Measurements from ENCODE around the gene SLC38A1.
"Not testable (repeated sequence)": the region's sequence is repeated elsewhere in the genome, so short reads cannot be mapped to it uniquely, and the experiment has no call there.

The SLC38A1 gene

GRCh38 chr12:46205294-46205693 is 63.5 kb downstream of the SLC38A1 start:
- DNase-seq: no peak

- DNase-seq: no peak
These were observed 67.5 kb downstream of the SLC38A1 start for GRCh38 chr12:46201284-46201789.

DNA sequence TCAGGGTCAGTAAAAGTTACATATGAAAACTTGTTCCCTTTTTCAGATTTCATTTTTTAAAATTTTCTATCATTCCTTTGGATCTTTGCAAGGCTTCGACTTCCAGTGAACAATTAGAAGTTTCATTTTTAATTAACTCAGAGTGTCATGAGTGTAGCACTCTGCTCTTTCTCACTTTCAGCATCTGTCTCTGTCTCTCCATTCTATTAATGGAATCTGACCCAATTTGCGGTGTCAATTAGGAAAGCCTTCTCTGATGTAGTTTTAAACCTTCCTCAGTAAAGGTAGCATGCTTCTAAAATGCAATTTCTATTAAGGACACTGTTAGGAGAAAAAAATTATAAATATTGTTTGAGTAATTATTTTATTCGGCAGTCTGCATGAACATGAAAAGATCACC is 68.3 kb downstream of the SLC38A1 start:
- no peak for DNase-seq

DNA sequence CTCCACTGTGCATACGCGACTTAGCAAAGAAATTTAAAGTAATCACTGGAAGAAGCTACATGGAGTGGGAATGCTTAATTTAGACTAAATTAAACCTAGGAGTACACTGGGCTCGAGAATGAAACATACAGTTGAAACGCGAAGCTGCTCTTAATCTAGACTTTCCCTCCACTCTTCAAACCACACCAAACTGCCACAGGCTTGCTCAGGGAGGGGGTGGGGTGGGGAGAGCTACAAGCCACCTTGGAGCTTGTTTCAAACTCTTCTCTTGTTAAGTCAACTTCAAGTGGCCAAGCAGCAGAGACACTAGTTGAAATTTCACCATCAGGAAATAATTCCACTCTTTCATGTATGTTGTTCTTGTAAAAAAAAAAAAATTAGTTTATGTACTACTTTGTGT is 69.9 kb downstream of the SLC38A1 start:
- DNase-seq: no peak

- no peak for DNase-seq
These were observed 71.0 kb downstream of the SLC38A1 start for GRCh38 chr12:46197883-46198282.

DNA sequence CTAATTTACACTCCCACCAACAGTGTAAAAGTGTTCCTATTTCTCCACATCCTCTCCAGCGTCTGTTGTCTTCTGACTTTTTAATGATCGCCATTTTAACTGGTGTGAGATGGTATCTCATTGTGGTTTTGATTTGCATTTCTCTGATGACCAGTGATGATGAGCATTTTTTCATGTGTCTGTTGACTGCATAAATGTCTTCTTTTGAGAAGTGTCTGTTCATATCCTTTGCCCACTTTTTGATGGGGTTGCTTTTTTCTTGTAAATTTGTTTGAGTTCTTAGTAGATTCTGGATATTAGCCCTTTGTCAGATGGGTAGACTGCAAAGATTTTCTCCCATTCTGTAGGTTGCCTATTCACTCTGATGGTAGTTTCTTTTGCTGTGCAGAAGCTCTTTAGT is 78.3 kb downstream of the SLC38A1 start:
- not testable (repeated sequence) for DNase-seq

- DNase-seq: no peak
These were observed 80.7 kb downstream of the SLC38A1 start for GRCh38 chr12:46188170-46188569.

- no peak for DNase-seq
These were observed 81.8 kb downstream of the SLC38A1 start for GRCh38 chr12:46187023-46187422.

DNA sequence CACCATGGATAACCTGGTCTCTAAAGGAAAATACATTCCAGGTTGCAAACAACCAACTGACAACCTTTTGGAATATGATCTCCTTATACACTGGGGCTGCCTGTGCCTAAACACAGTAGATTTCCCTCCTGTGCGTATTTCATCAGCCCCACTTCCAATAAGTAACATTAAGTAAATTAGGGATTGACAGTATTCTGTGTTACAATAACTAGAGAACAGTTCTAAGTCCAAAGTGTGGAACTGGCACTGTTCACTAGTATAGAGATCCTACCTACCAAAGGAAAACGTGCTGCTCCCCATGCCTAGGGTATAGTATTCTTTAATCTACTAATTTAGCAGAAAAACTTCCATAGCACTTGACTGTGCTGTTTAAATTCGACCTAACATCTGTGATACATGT is 82.8 kb downstream of the SLC38A1 start:
- no peak for DNase-seq

GRCh38 chr12:46185686-46186085 is 83.2 kb downstream of the SLC38A1 start:
- no peak for DNase-seq

- no peak for DNase-seq
These were observed 83.8 kb downstream of the SLC38A1 start for GRCh38 chr12:46184798-46185595.

DNA sequence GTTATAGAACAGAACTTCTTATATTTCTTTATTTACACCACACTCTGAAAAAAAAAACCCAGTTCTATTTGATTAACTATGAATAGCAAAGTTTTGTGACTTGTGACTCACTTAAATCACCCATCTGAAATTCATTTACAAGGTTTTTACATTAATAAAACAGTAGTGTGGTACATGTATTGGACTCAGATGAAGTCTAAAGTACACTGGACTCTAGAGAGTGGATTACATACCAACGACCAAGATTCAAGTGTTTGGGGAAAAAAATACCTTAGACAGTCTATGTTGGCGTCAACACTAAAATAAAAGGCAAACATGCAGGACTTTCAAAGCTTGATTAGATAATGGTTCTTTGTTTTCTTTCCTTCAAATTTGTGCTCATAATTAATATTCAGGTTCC is 85.7 kb downstream of the SLC38A1 start:
- no peak for DNase-seq

DNA sequence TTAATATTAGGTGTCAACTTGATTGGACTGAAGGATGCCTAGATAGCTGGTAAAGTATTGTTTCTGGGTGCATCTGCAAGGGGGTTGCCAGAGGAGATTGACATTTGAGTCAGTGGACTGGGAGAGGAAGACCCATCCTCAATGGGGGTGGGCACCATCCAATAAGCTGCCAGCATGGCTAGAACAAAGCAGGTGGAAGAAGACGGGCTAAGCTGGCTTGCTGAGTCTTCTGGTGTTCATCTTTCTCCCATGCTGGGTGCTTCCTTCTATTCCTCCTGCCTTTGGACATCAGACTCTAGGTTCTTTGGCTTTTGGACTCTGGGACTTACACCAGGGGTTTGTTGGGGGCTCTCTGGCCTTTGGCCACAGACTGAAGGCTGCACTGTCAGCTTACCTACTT is 87.4 kb downstream of the SLC38A1 start:
- no peak for DNase-seq

- no peak for DNase-seq
These were observed 89.0 kb downstream of the SLC38A1 start for GRCh38 chr12:46179693-46180452.

GRCh38 chr12:46177837-46178608 is 90.8 kb downstream of the SLC38A1 start:
- DNase-seq: no peak

- DNase-seq: no peak
These were observed 91.8 kb downstream of the SLC38A1 start for GRCh38 chr12:46177025-46177424.

GRCh38 chr12:46174919-46175318 is 93.9 kb downstream of the SLC38A1 start:
- no peak for DNase-seq

DNA sequence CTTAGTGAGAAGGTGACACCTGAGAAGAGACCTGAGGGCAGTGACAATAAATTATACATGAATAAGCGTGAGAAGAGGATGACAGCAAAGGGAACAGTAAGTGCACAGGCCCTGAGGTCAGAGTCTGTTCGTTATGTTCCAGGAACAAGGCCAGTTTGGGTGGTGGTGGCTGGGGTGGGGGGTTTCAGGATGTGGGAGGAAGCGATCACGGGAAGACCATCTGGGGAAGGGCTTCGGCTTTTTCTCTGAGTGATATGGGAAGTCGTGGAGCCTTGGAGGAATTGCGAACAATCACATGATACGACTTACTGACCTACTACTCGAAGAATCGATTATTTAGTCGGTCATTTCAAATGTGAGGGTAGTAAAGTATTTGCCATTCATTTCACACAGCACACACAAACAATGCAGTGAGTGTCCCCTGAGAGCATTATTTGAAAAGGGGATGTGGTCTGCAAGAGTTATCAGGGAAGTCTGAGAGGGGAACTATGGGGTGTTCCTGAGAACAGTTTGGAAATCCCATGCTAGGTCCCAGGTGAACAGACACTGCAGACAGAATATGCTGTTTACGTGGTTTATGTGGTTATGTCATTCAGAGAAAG is 94.7 kb downstream of the SLC38A1 start:
- no peak for DNase-seq

GRCh38 chr12:46168426-46168825 is 100.4 kb downstream of the SLC38A1 start:
- no peak for DNase-seq

DNA sequence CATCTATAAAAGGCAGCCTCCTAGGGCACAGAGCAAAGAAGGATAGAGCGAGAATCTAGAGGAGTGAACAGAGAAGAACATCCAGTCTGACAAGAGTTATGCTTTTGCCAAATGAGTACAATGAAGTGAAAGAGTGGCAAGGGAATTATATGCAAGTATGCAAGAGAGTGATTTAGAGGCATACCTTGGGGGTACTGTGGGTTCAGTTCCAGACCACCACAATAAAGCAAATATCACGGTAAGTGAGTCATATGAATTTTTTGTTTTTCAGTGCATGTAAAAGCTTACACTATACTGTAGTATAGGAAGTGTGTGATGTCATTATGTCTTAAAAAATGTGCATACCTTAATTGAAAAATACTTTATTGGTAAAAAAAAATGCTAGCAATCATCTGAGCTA is 101.4 kb downstream of the SLC38A1 start:
- no peak for DNase-seq

DNA sequence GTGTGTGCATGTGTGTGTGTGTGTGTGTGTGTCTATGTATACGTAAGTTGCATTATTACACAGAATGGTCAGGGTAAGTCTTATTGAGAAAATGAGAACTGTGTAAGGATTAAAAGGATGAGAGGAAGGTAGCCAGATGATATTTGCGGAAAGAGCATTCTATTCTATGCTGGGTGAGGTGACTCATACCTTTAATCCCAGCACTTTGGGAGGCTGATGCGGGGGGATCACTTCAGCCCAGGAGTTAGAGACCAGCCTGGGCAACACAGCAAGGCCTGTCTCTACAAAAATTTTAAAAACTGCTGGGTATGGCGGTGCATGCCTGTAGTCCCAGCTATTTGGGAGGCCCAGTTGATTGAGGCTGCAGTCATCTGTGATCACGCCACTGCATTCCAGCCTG is 103.7 kb downstream of the SLC38A1 start:
- DNase-seq: no peak

GRCh38 chr12:46164186-46164761 is 104.6 kb downstream of the SLC38A1 start:
- no peak for DNase-seq
